ENCODE results near the gene IGSF3. TPM values are rescaled to one million over a fixed set of nuclear protein-coding genes. Genes with fewer than 3 reads are reported as not detected.

IGSF3 gene
- total RNA-seq, 2 donors from 2014 or later = 23.2 to 30.4 TPM

DNA sequence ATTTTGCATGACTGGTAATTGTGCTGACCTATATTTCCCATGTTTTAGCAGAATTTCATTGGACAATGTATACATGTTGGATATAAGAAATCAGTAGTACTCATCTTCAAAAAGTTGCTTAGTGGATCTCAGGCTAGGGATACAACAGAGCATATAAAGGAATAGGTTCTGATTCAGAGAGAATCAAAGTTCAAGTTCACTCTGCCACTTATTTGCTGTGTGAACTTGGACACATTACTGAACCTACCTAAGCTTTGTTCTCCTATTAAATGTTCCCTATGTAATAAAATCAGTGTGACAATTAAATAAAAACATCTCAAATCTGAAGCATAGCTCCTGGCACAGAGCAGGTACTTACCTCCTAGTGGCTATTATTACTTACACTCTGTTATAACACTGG, 106.0 kb downstream of the IGSF3 start:
- Histone ChIP-seq H3K9me3 (no peaks in the 10 kb centered on the region), H3K36me3 (no peaks in the 10 kb centered on the region), H3K4me3 (no peak overlapping the region), H3K4me1 (replicated peaks) (no peaks in the 10 kb centered on the region), H3K27me3 (replicated peaks; ENCODE audit: insufficient read depth) (no peaks in the 10 kb centered on the region), H3K27ac (no peak overlapping the region)
- intact Hi-C loops (cut with DNase I) = no loop called here
- TF ChIP-seq CTCF (IDR thresholded peaks at IDR 0.05) (no peak), POLR2A (IDR thresholded peaks at IDR 0.05) (no peak), POLR2AphosphoS5 (IDR thresholded peaks at IDR 0.05) (no peak)
- DNase-seq (ENCODE audit: low spot score) = no peak

GRCh38 chr1:116560704-116561490, 106.6 kb downstream of the IGSF3 start:
- no peaks in the 10 kb centered on the region for H3K36me3 ChIP-seq
- H3K27me3 ChIP-seq (replicated peaks; ENCODE audit: insufficient read depth) = no peaks in the 10 kb centered on the region
- H3K27ac ChIP-seq = no peak overlapping the region
- WGBS = 82% methylated on average over 4 of the region's 4 CpGs
- no peak for TF ChIP-seq CTCF (IDR thresholded peaks at IDR 0.05)
- no peak for TF ChIP-seq POLR2A (IDR thresholded peaks at IDR 0.05)
- no peak for TF ChIP-seq POLR2AphosphoS5 (IDR thresholded peaks at IDR 0.05)
- no peak overlapping the region for H3K4me3 ChIP-seq
- no peak for DNase-seq (ENCODE audit: low spot score)
- no peaks in the 10 kb centered on the region for H3K9me3 ChIP-seq
- no peaks in the 10 kb centered on the region for H3K4me1 ChIP-seq (replicated peaks)
- intact Hi-C loops (cut with DNase I) = no loop called here

DNA sequence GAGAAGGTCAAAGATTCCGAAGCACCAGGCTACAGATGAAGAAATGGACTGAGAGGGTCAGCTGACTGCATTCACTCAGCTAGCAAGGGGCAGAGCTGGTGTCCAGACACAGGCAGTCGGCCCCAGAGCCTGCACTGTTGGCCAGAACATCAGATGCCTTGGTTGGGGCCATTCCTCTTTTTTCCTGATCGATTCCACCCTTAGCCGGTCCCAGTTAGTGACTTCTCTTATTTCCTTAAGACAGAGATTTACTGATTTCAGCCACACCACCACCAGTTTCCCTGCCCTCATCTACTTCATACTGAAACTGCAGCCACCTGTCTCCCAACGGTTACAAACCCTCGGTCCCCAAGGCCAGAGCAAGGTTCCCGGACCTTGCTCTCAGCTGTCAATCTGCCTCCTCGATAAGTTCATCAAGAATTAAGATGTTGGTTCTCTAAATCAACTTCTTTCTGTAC, 108.2 kb downstream of the IGSF3 start:
- no peak overlapping the region for H3K4me3 ChIP-seq
- DNase-seq (ENCODE audit: low spot score) = no peak
- no peaks in the 10 kb centered on the region for H3K36me3 ChIP-seq
- H3K27ac ChIP-seq = no peak overlapping the region
- TF ChIP-seq POLR2AphosphoS5 (IDR thresholded peaks at IDR 0.05) = no peak
- TF ChIP-seq POLR2A (IDR thresholded peaks at IDR 0.05) = no peak
- no peak for TF ChIP-seq CTCF (IDR thresholded peaks at IDR 0.05)
- H3K4me1 ChIP-seq (replicated peaks) = no peaks in the 10 kb centered on the region
- no peaks in the 10 kb centered on the region for H3K9me3 ChIP-seq
- H3K27me3 ChIP-seq (replicated peaks; ENCODE audit: insufficient read depth) = no peaks in the 10 kb centered on the region
- WGBS = 86% methylated on average over 8 of the region's 8 CpGs
- intact Hi-C loops (cut with DNase I) = no loop called here

GRCh38 chr1:116558571-116558970, 109.0 kb downstream of the IGSF3 start:
- Histone ChIP-seq H3K4me1 (replicated peaks) (no peaks in the 10 kb centered on the region), H3K27ac (no peak overlapping the region), H3K36me3 (no peaks in the 10 kb centered on the region), H3K9me3 (no peaks in the 10 kb centered on the region), H3K27me3 (replicated peaks; ENCODE audit: insufficient read depth) (no peaks in the 10 kb centered on the region), H3K4me3 (no peak overlapping the region)
- no peak for DNase-seq (ENCODE audit: low spot score)
- TF ChIP-seq POLR2A (IDR thresholded peaks at IDR 0.05) (no peak), POLR2AphosphoS5 (IDR thresholded peaks at IDR 0.05) (no peak), CTCF (IDR thresholded peaks at IDR 0.05) (no peak)
- intact Hi-C loops (cut with DNase I) = no loop called here
- WGBS = 90% methylated on average over 1 of the region's 1 CpG

DNA sequence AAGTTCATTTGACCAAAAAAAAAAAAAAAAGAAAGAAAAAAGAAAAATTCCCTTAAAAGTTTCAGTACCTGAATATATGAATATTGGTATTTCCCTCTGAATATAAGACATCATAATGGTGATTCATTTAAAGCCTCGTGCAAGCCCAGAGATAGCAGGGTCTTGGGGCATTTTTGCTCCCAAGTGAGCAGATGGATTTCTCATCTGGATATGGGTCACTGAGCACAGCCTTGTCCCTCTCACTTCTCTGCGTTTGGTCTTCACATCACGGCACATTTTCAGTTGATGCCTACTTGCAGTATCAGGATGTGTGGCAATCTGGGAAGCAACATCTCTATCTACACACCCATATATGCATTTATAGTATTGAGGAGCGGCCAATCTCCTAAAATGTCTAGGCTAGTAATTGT, 109.4 kb downstream of the IGSF3 start:
- 92% methylated on average over 4 of the region's 4 CpGs for WGBS
- no peak overlapping the region for H3K4me3 ChIP-seq
- H3K27me3 ChIP-seq (replicated peaks; ENCODE audit: insufficient read depth) = no peaks in the 10 kb centered on the region

More for the DNA sequence above, 109.4 kb downstream of the IGSF3 start:
- no peak for TF ChIP-seq CTCF (IDR thresholded peaks at IDR 0.05)
- TF ChIP-seq POLR2AphosphoS5 (IDR thresholded peaks at IDR 0.05) = no peak
- Histone ChIP-seq H3K36me3 (no peaks in the 10 kb centered on the region), H3K4me1 (replicated peaks) (no peaks in the 10 kb centered on the region), H3K9me3 (no peaks in the 10 kb centered on the region), H3K27ac (no peak overlapping the region)
- DNase-seq (ENCODE audit: low spot score) = no peak
- intact Hi-C loops (cut with DNase I) = no loop called here
